Neural crest cell (in vitro differentiated cells): ENCODE results near the gene FZD10. TPM values are rescaled to one million over a fixed set of nuclear protein-coding genes. Genes with fewer than 3 reads are reported as not detected.

Source experiments
- DNase-seq: peaks from one replicate; pipeline ENCODE4 v3.0.0; 2021; ENCODE audit warnings: low read depth, mixed read lengths, low spot score
- H3K27ac Mint-ChIP-seq: one replicate; pipeline ENCODE4 v1.8.0; 2021; ENCODE audit warnings: mild to moderate bottlenecking, mixed read lengths; ENCODE audit not compliant: unreplicated experiment
- H3K27me3 Mint-ChIP-seq: 2 replicates; pipeline ENCODE4 v1.8.0; 2021; ENCODE audit warnings: low read depth, mild to moderate bottlenecking, mixed read lengths
- H3K36me3 Mint-ChIP-seq: 2 replicates; pipeline ENCODE4 v1.8.0; 2021; ENCODE audit warnings: low read depth, mild to moderate bottlenecking, mixed read lengths
- H3K4me1 Mint-ChIP-seq: 2 replicates; pipeline ENCODE4 v1.8.0; 2021; ENCODE audit warnings: mixed read lengths
- H3K4me3 Mint-ChIP-seq: one replicate; pipeline ENCODE4 v1.8.0; 2021; ENCODE audit warnings: mild to moderate bottlenecking, mixed read lengths
- H3K9me3 Mint-ChIP-seq: 2 replicates; pipeline ENCODE4 v1.8.0; 2021; ENCODE audit warnings: mixed read lengths
- CTCF ChIP-seq: fragments of 200-600 bp; sonication (generic); conservative IDR thresholded peaks from 2 replicates; pipeline ENCODE4 v1.5.0; 2021; ENCODE audit warnings: antibody characterized with exemption, mild to moderate bottlenecking
- total RNA-seq: library from RNA; stranded (reverse); gene quantifications from 2 replicates; pipeline ENCODE4 v1.2.1, GENCODE V29; 2021

FZD10 gene
- total RNA-seq, 1 donor from 2014 or later: 15.5 TPM

- TF ChIP-seq CTCF: no peak
- H3K4me3 Mint-ChIP-seq: no peak overlapping the region
- no peak overlapping the region for H3K27ac Mint-ChIP-seq
- H3K27me3 Mint-ChIP-seq: no peaks in the 10 kb centered on the region
- peaks cover 13% of the 10 kb centered on the region for H3K4me1 Mint-ChIP-seq
- DNase-seq: no peak
- no peaks in the 10 kb centered on the region for H3K9me3 Mint-ChIP-seq
- H3K36me3 Mint-ChIP-seq: no peaks in the 10 kb centered on the region
These were observed 44.6 kb upstream of the FZD10 start for GRCh38 chr12:130117701-130118100.

GRCh38 chr12:130118181-130118580 is 44.1 kb upstream of the FZD10 start:
- no peaks in the 10 kb centered on the region for H3K36me3 Mint-ChIP-seq
- H3K9me3 Mint-ChIP-seq: no peaks in the 10 kb centered on the region
- H3K4me1 Mint-ChIP-seq: peaks cover 9% of the 10 kb centered on the region
- H3K27me3 Mint-ChIP-seq: no peaks in the 10 kb centered on the region
- no peak overlapping the region for H3K4me3 Mint-ChIP-seq
- DNase-seq: no peak
- TF ChIP-seq CTCF: no peak
- H3K27ac Mint-ChIP-seq: peak overlapping the region; percentile 87

- Mint-ChIP-seq H3K4me3 (no peak overlapping the region), H3K9me3 (no peaks in the 10 kb centered on the region), H3K27ac (no peak overlapping the region), H3K27me3 (no peaks in the 10 kb centered on the region), H3K4me1 (peaks cover 8% of the 10 kb centered on the region), H3K36me3 (no peaks in the 10 kb centered on the region)
- no peak for DNase-seq
- TF ChIP-seq CTCF: no peak
These were observed 42.9 kb upstream of the FZD10 start for GRCh38 chr12:130119241-130119861.

GRCh38 chr12:130120012-130120805 is 42.1 kb upstream of the FZD10 start:
- H3K9me3 Mint-ChIP-seq: no peaks in the 10 kb centered on the region

More at GRCh38 chr12:130120012-130120805, 42.1 kb upstream of the FZD10 start:
- Mint-ChIP-seq H3K27ac (no peak overlapping the region), H3K27me3 (no peaks in the 10 kb centered on the region), H3K36me3 (no peaks in the 10 kb centered on the region), H3K4me1 (peaks cover 8% of the 10 kb centered on the region), H3K4me3 (no peak overlapping the region)
- DNase-seq: no peak
- TF ChIP-seq CTCF: no peak
